HCT116 (cell line): ENCODE data around the gene CTTNBP2NL. TPM values are rescaled to one million over a fixed set of nuclear protein-coding genes. Genes with fewer than 3 reads are reported as not detected.

Experiments
- ATAC-seq: fragments of 200-7000 bp; cut with Tn5 transposase; 2 replicates; pipeline ENCODE4 v1.9.1; 2020; ENCODE audit warnings: mild to moderate bottlenecking, moderate library complexity
- BruUV-seq: library from RNA; stranded (reverse); fragments of 400-500 nt; replicated peaks from 2 replicates; lab custom pipeline; 2021; lab: Mats Ljungman, UMichigan
- CTCF ChIA-PET: fragments of 300-600 bp; sonication (Branson Sonifier 250); formaldehyde crosslinking; loops from one replicate; lab custom pipeline; 2021; ENCODE audit warnings: antibody characterized with exemption; lab: Charles Lee
- POLR2A ChIA-PET: fragments of 300-600, 350-600 bp; sonication (Branson Sonifier 250); formaldehyde crosslinking; loops from one replicate; lab custom pipeline; 2021; ENCODE audit warnings: antibody characterized with exemption; lab: Charles Lee
- RAD21 ChIA-PET, 2 experiments: fragments of 300-600 bp; sonication (Branson Sonifier 250); formaldehyde crosslinking; loops; one replicate each; lab custom pipeline; 2023; ENCODE audit warnings: low total read pairs in 2 of 2; ENCODE audit not compliant: uncharacterized antibody in 2 of 2, unreplicated experiment in 2 of 2, low non-redundant PET in 1 of 2; lab: Charles Lee
- DNase-seq: peaks from one replicate; pipeline ENCODE4 v3.0.0-alpha.2; 2010; ENCODE audit warnings: low read depth, low spot score
- H2AFZ ChIP-seq: fragments of 200-600 bp; shearing (Covaris generic), sonication (generic); 2 replicates; pipeline ENCODE4 v1.6.1; 2017; ENCODE audit warnings: low read depth, mixed run types, mixed read lengths, antibody characterized with exemption, low read length; ENCODE audit not compliant: poor library complexity, severe bottlenecking
- H3K27ac ChIP-seq: 2 replicates; pipeline ENCODE4 v1.5.1; 2012; ENCODE audit warnings: low read depth, low read length
- H3K27me3 ChIP-seq: fragments of 200-600 bp; sonication (generic); 2 replicates; pipeline ENCODE4 v1.6.1; 2016; ENCODE audit warnings: mixed run types, low read length, mixed read lengths; ENCODE audit not compliant: insufficient read depth
- H3K36me3 ChIP-seq, 2 experiments: fragments of 200-500 bp in 1 of 2; fragments of 200-600 bp in 1 of 2; sonication (Bioruptor generic) in 1 of 2; sonication (generic) in 1 of 2; 2 replicates each; pipeline versions ENCODE4 v1.5.1 to v1.6.1; 2014 to 2016; ENCODE audit warnings: low read length in 2 of 2, inconsistent platforms in 1 of 2, mixed read lengths in 1 of 2, mixed run types in 1 of 2; ENCODE audit not compliant: insufficient read depth in 2 of 2, control insufficient read depth in 1 of 2
- H3K4me1 ChIP-seq, 2 experiments: fragments of 200-600 bp in 1 of 2; sonication (generic) in 1 of 2; 2 replicates each; pipeline versions ENCODE4 v1.5.1 to v1.6.1; 2012 to 2017; ENCODE audit warnings: low read length in 2 of 2, inconsistent platforms in 1 of 2, mild to moderate bottlenecking in 1 of 2, mixed read lengths in 1 of 2, mixed run types in 1 of 2, moderate library complexity in 1 of 2; ENCODE audit not compliant: insufficient read depth in 2 of 2, control insufficient read depth in 1 of 2
- H3K4me2 ChIP-seq: fragments of 200-600 bp; sonication (generic); 2 replicates; pipeline ENCODE4 v1.6.1; 2017; ENCODE audit warnings: mixed run types, low read length, mixed read lengths
- H3K4me3 ChIP-seq, 2 experiments: fragments of 200-600 bp in 1 of 2; sonication (generic) in 1 of 2; replicated peaks in 1 of 2; 2 replicates each; pipeline ENCODE4 v1.5.1; 2011 to 2016; ENCODE audit warnings: low read length in 2 of 2, control low read depth in 1 of 2, low read depth in 1 of 2, mild to moderate bottlenecking in 1 of 2, mixed read lengths in 1 of 2, mixed run types in 1 of 2
- H3K79me2 ChIP-seq: fragments of 200-600 bp; sonication (generic); 2 replicates; pipeline ENCODE4 v1.6.1; 2017; ENCODE audit warnings: mild to moderate bottlenecking, mixed run types, low read length, moderate library complexity, mixed read lengths; ENCODE audit not compliant: insufficient read depth
- H3K9ac ChIP-seq: fragments of 200-600 bp; sonication (generic); 2 replicates; pipeline ENCODE4 v1.6.1; 2016; ENCODE audit warnings: low read length, mixed read lengths
- H3K9me2 ChIP-seq: fragments of 200-600 bp; sonication (generic), shearing (Covaris generic); 2 replicates; pipeline ENCODE4 v1.6.1; 2017; ENCODE audit warnings: mixed run types, mild to moderate bottlenecking, moderate library complexity; ENCODE audit not compliant: insufficient read depth
- H3K9me3 ChIP-seq, 2 experiments: fragments of 200-500 bp in 1 of 2; fragments of 200-600 bp in 1 of 2; sonication (Bioruptor generic) in 1 of 2; sonication (generic) in 1 of 2; 2 replicates each; pipeline ENCODE4 v1.6.1; 2014 to 2017; ENCODE audit warnings: low read length in 2 of 2, mixed read lengths in 2 of 2, inconsistent platforms in 1 of 2, low read depth in 1 of 2, mild to moderate bottlenecking in 1 of 2, mixed run types in 1 of 2, moderate library complexity in 1 of 2; ENCODE audit not compliant: control insufficient read depth in 1 of 2, insufficient read depth in 1 of 2
- H4K20me1 ChIP-seq: fragments of 200-600 bp; sonication (generic), shearing (Covaris generic); 2 replicates; pipeline ENCODE4 v1.6.1; 2017; ENCODE audit warnings: mixed run types, mild to moderate bottlenecking, moderate library complexity; ENCODE audit not compliant: insufficient read depth
- CEBPB ChIP-seq: IDR thresholded peaks from 2 replicates; pipeline ENCODE4 v1.6.1; 2012; ENCODE audit warnings: low read depth
- EGR1 ChIP-seq: IDR thresholded peaks from 2 replicates; pipeline ENCODE4 v1.6.1; 2012; ENCODE audit warnings: low read depth
- ELF1 ChIP-seq: IDR thresholded peaks from 2 replicates; pipeline ENCODE4 v1.6.1; 2012; ENCODE audit warnings: low read depth, borderline replicate concordance
- EZH2 ChIP-seq: fragments of 200-600 bp; sonication (generic); IDR thresholded peaks from 2 replicates; pipeline ENCODE4 v1.6.1; 2017; ENCODE audit warnings: antibody characterized with exemption, mixed run types
- EZH2phosphoT487 ChIP-seq: fragments of 200-600 bp; IDR thresholded peaks from 2 replicates; pipeline ENCODE4 v1.6.1; 2018; ENCODE audit warnings: antibody characterized with exemption, borderline replicate concordance
- JUND ChIP-seq: IDR thresholded peaks from 2 replicates; pipeline ENCODE4 v1.6.1; 2012
- POLR2A ChIP-seq: IDR thresholded peaks from 2 replicates; pipeline ENCODE4 v1.7.0; 2011; ENCODE audit warnings: borderline replicate concordance; ENCODE audit not compliant: insufficient read depth, insufficient read length; ENCODE audit errors: extremely low read depth
- POLR2AphosphoS5 ChIP-seq: IDR thresholded peaks from 2 replicates; pipeline ENCODE4 v1.6.1; 2011; ENCODE audit warnings: mild to moderate bottlenecking, low read depth, low read length, moderate library complexity
- RAD21 ChIP-seq: IDR thresholded peaks from 2 replicates; pipeline ENCODE4 v1.6.1; 2012; ENCODE audit warnings: low read depth, mild to moderate bottlenecking
- SIN3A ChIP-seq: IDR thresholded peaks from 2 replicates; pipeline ENCODE4 v1.6.1; 2012; ENCODE audit warnings: low read depth
- SRF ChIP-seq: IDR thresholded peaks from 2 replicates; pipeline ENCODE4 v1.6.1; 2012; ENCODE audit warnings: low read depth
- TCF7L2 ChIP-seq: IDR thresholded peaks from 2 replicates; pipeline ENCODE4 v1.7.0; 2011; ENCODE audit warnings: borderline replicate concordance, inconsistent platforms; ENCODE audit not compliant: insufficient read depth, insufficient read length; ENCODE audit errors: extremely low read depth
- ZBTB33 ChIP-seq: IDR thresholded peaks from 2 replicates; pipeline ENCODE4 v1.6.1; 2011; ENCODE audit warnings: mild to moderate bottlenecking, low read length, moderate library complexity; ENCODE audit not compliant: insufficient replicate concordance; ENCODE audit errors: extremely low read depth
- ZFX ChIP-seq: fragments of 450-650 bp; IDR thresholded peaks from 2 replicates; pipeline ENCODE4 v1.6.1; 2017
- ZNF274 ChIP-seq: fragments of 200-500 bp; sonication (Bioruptor generic); IDR thresholded peaks from 2 replicates; pipeline ENCODE4 v1.6.1; 2014; ENCODE audit warnings: mild to moderate bottlenecking, low read depth, low read length, inconsistent platforms
- intact Hi-C: fragments of 100-400 bp; cut with micrococcal nuclease; formaldehyde crosslinking; loops from 2 replicates; pipeline ENCODE4 v1.10.0; 2022
- total RNA-seq: library from RNA; stranded (reverse); gene quantifications from one replicate; pipeline ENCODE4 v1.2.1, GENCODE V29; 2021; ENCODE audit not compliant: unreplicated experiment
- TF ChIP-seq, protein P1 (sequence below): IDR thresholded peaks from 2 replicates; pipeline ENCODE4 v1.6.1; 2012
- TF ChIP-seq, protein P2 (sequence below), 3 experiments: fragments of 200-600 bp in 1 of 3; sonication (generic) in 1 of 3; IDR thresholded peaks in 2 of 3; conservative IDR thresholded peaks in 1 of 3; 2 replicates each; pipeline ENCODE4 v1.5.1; 2012 to 2017; ENCODE audit warnings: low read depth in 2 of 3, low read length in 2 of 3, antibody characterized with exemption in 1 of 3, borderline replicate concordance in 1 of 3, control low read depth in 1 of 3, mild to moderate bottlenecking in 1 of 3, mixed read lengths in 1 of 3, mixed run types in 1 of 3, moderate library complexity in 1 of 3; ENCODE audit not compliant: insufficient read depth in 1 of 3
- TF ChIP-seq, protein P3 (sequence below): IDR thresholded peaks from 2 replicates; pipeline ENCODE4 v1.6.1; 2012

The CTTNBP2NL gene
- total RNA-seq, 1 experiment from 2014 or later: 18.0 TPM

DNA sequence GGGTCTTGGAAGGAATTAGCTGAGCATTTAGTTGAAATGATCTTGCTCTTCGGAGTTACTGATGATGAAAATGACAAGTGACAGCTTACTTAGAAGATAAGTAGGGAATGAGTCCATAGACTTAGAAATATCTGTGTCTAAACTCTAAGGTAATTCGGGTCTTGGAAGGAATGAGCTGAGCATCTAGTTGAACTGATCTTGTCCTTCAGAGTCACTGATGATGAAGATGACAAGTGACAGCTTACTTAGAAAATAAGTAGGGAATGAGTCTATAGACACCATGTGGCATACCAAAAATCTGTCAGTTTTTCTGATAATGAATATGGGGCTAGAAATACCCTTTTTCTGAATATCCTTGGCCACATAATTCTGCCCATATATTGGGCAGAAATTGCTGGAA is 14.7 kb downstream of the CTTNBP2NL start:
- Histone ChIP-seq H3K9ac (no peak overlapping the region), H3K27ac (no peak overlapping the region), H2AFZ (no peak overlapping the region), H3K9me3 (no peaks in the 10 kb centered on the region), H3K9me2 (no peaks in the 10 kb centered on the region), H3K4me2 (no peak overlapping the region), H4K20me1 (no peaks in the 10 kb centered on the region), H3K27me3 (no peaks in the 10 kb centered on the region), H3K79me2 (peaks cover 15% of the 10 kb centered on the region), H3K36me3 (peaks cover 0 to 4% of the 10 kb centered on the region in 2 experiments; a peak in 1 of 4 replicates), H3K4me1 (no peaks in the 10 kb centered on the region), H3K4me3 (no peak overlapping the region)
- POLR2A ChIA-PET: interaction anchor here (0.6 to 0.9 kb wide), 2 partner anchors 208 to 221 kb away, joined by 3 to 4 read pairs; partner anchors contain the start of gene ST7L
- RAD21 ChIA-PET: no interaction called here
- DNase-seq (no peak), ATAC-seq (no peak)
- intact Hi-C loops: no loop called here
- CTCF ChIA-PET: no interaction called here
- BruUV-seq: no TSS peak
- TF ChIP-seq ZFX: no peak
- no peak for TF ChIP-seq TCF7L2
- TF ChIP-seq, protein P1, sequence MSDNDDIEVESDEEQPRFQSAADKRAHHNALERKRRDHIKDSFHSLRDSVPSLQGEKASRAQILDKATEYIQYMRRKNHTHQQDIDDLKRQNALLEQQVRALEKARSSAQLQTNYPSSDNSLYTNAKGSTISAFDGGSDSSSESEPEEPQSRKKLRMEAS: no peak
- TF ChIP-seq SIN3A: no peak
- TF ChIP-seq SRF: no peak
- TF ChIP-seq RAD21: no peak
- no peak for TF ChIP-seq POLR2AphosphoS5
- TF ChIP-seq CEBPB: no peak

DNA sequence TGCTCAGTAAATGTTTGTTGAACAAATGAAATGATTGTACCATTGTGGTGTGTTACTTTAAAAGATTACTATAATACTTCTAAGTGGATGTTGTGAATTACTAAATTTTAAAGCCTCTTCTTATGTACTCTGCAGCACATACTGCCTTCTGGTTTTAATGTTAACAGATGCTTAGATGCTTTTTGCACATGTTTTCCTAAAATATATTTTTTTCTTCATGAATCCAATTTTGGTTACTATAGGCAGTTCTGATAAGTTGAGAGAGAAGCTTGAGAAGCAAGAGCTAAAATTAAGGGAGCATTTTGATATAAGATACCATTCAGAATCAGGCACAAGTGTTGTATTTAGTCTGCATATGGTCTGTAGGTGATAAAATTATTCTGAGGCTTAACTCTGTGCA is 21.3 kb downstream of the CTTNBP2NL start:
- ChIA-PET POLR2A (no interaction called here), RAD21 (no interaction called here), CTCF (interaction anchor here (1.0 kb wide), 1 partner anchor 26 kb away, joined by 3 read pairs; no protein-coding TSS in a partner anchor)
- no peak overlapping the region for H2AFZ ChIP-seq
- no peaks in the 10 kb centered on the region for H3K9me3 ChIP-seq
- no peak overlapping the region for H3K9ac ChIP-seq
- DNase-seq: no peak
- no TSS peak for BruUV-seq
- H3K4me1 ChIP-seq: no peaks in the 10 kb centered on the region
- H3K27me3 ChIP-seq: no peaks in the 10 kb centered on the region
- no peak overlapping the region for H3K27ac ChIP-seq
- intact Hi-C loops: no loop called here
- H3K4me2 ChIP-seq: no peak overlapping the region
- H3K36me3 ChIP-seq: peaks cover 4 to 14% of the 10 kb centered on the region in 2 experiments; a peak in 2 of 4 replicates
- no peaks in the 10 kb centered on the region for H3K79me2 ChIP-seq
- H3K4me3 ChIP-seq: no peak overlapping the region
- H3K9me2 ChIP-seq: no peaks in the 10 kb centered on the region
- TF ChIP-seq EGR1 (no peak), ELF1 (no peak), POLR2AphosphoS5 (no peak), ZFX (no peak), POLR2A (no peak), ZBTB33 (no peak), EZH2phosphoT487 (no peak), JUND (no peak), ZNF274 (no peak), SRF (no peak), TCF7L2 (no peak), EZH2 (no peak), CEBPB (no peak)
- TF ChIP-seq, protein P2, sequence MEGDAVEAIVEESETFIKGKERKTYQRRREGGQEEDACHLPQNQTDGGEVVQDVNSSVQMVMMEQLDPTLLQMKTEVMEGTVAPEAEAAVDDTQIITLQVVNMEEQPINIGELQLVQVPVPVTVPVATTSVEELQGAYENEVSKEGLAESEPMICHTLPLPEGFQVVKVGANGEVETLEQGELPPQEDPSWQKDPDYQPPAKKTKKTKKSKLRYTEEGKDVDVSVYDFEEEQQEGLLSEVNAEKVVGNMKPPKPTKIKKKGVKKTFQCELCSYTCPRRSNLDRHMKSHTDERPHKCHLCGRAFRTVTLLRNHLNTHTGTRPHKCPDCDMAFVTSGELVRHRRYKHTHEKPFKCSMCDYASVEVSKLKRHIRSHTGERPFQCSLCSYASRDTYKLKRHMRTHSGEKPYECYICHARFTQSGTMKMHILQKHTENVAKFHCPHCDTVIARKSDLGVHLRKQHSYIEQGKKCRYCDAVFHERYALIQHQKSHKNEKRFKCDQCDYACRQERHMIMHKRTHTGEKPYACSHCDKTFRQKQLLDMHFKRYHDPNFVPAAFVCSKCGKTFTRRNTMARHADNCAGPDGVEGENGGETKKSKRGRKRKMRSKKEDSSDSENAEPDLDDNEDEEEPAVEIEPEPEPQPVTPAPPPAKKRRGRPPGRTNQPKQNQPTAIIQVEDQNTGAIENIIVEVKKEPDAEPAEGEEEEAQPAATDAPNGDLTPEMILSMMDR (IDR thresholded peaks at IDR 0.05 in 2 of 3, conservative IDR thresholded peaks at IDR 0.05 in 1 of 3; ENCODE audit: borderline replicate concordance in 1 of 3, insufficient read depth in 1 of 3, low read depth in 2 of 3, low read length in 2 of 3): no peak
- TF ChIP-seq, protein P3, sequence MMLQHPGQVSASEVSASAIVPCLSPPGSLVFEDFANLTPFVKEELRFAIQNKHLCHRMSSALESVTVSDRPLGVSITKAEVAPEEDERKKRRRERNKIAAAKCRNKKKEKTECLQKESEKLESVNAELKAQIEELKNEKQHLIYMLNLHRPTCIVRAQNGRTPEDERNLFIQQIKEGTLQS: no peak
- ATAC-seq: no peak
- H4K20me1 ChIP-seq: no peaks in the 10 kb centered on the region
